Lower leg skin (tissue), 4 donors: ENCODE results near the gene FILIP1. TPM values are rescaled to one million over a fixed set of nuclear protein-coding genes. Genes with fewer than 3 reads are reported as not detected.

Experiments
- DNase-seq, 2 donors: peaks; one replicate each; pipeline ENCODE4 v3.0.0-alpha.2; 2019; ENCODE audit warnings: low spot score in 2 of 2
- H3K4me3 ChIP-seq: fragments of 200-600 bp; sonication (generic); 2 replicates; pipeline ENCODE4 v1.5.1; 2017; ENCODE audit warnings: mild to moderate bottlenecking, low read depth; ENCODE audit not compliant: poor library complexity, severe bottlenecking
- CTCF ChIP-seq, 3 donors: fragments of 450-650 bp; IDR thresholded peaks; one replicate each; pipeline ENCODE4 v1.5.1; 2016; ENCODE audit warnings: antibody characterized with exemption in 3 of 3, mild to moderate bottlenecking in 3 of 3, moderate library complexity in 2 of 3
- POLR2A ChIP-seq, 2 donors: fragments of 450-650 bp; IDR thresholded peaks; one replicate each; pipeline ENCODE4 v1.6.1; 2016 to 2017; ENCODE audit warnings: antibody characterized with exemption in 2 of 2, mild to moderate bottlenecking in 1 of 2, moderate library complexity in 1 of 2
- WGBS, 2 donors: methylation state at CpG; one replicate each; pipeline ENCODE4 v1.1.5; 2018; 5-methylcytosine and 5-hydroxymethylcytosine counted together
- intact Hi-C: fragments of 100-400 bp; cut with DNase I; formaldehyde crosslinking; loops from one replicate; pipeline ENCODE4 v1.15.0; 2023; ENCODE audit warnings: low total_unique reads
- total RNA-seq, 4 donors: library from RNA; depleted of rRNA; stranded (reverse); fragments of >200 nt; gene quantifications; one replicate each; pipeline ENCODE4 v1.1.0, GENCODE V29; 2016

FILIP1 gene
- total RNA-seq, 4 donors from 2014 or later = 0.38 to 1.6 (median 0.92) TPM

- H3K4me3 ChIP-seq = no peak overlapping the region
- WGBS, 2 donors = 91 to 95% methylated on average over 3 of the region's 3 CpGs
- TF ChIP-seq CTCF (IDR thresholded peaks at IDR 0.05) = no peak
- TF ChIP-seq POLR2A (IDR thresholded peaks at IDR 0.05) = no peak
- no peak for DNase-seq
- intact Hi-C loops = loop anchor here (10.0 kb wide), 1 partner anchor 213 kb away; no protein-coding TSS in a partner anchor
Measured at GRCh38 chr6:75302280-75302679, 191.3 kb downstream of the FILIP1 start.

- TF ChIP-seq CTCF (IDR thresholded peaks at IDR 0.05) (no peak), POLR2A (IDR thresholded peaks at IDR 0.05) (no peak)
- DNase-seq = no peak
- no peak overlapping the region for H3K4me3 ChIP-seq
- intact Hi-C loops = loop anchor here (10.0 kb wide), 1 partner anchor 213 kb away; no protein-coding TSS in a partner anchor
Measured at GRCh38 chr6:75301537-75301936, 192.1 kb downstream of the FILIP1 start.

GRCh38 chr6:75301088-75301487 lies 192.5 kb downstream of the FILIP1 start:
- WGBS, 2 donors = 94 to 97% methylated on average over 2 of the region's 2 CpGs
- TF ChIP-seq POLR2A (IDR thresholded peaks at IDR 0.05) (no peak), CTCF (IDR thresholded peaks at IDR 0.05) (no peak)
- no peak overlapping the region for H3K4me3 ChIP-seq
- DNase-seq = no peak
- intact Hi-C loops = loop anchor here (10.0 kb wide), 1 partner anchor 214 kb away; no protein-coding TSS in a partner anchor

- intact Hi-C loops = loop anchor here (10.0 kb wide), 1 partner anchor 214 kb away; no protein-coding TSS in a partner anchor
- no peak overlapping the region for H3K4me3 ChIP-seq
- DNase-seq = no peak
- 26 to 58% methylated on average over 1 of the region's 1 CpG for WGBS, 2 donors
- TF ChIP-seq CTCF (IDR thresholded peaks at IDR 0.05) (no peak), POLR2A (IDR thresholded peaks at IDR 0.05) (no peak)
Measured at GRCh38 chr6:75300531-75300855, 193.1 kb downstream of the FILIP1 start.

GRCh38 chr6:75299801-75300530 lies 193.6 kb downstream of the FILIP1 start:
- 65% methylated on average over 2 of the region's 2 CpGs for WGBS, 2 donors
- DNase-seq = no peak
- intact Hi-C loops = loop anchor here (10.0 kb wide), 1 partner anchor 215 kb away; no protein-coding TSS in a partner anchor
- no peak overlapping the region for H3K4me3 ChIP-seq
- TF ChIP-seq POLR2A (IDR thresholded peaks at IDR 0.05) (no peak), CTCF (IDR thresholded peaks at IDR 0.05) (no peak)
